Subcutaneous adipose tissue (tissue), 4 donors: ENCODE results near the gene SLC22A2. TPM values are rescaled to one million over a fixed set of nuclear protein-coding genes. Genes with fewer than 3 reads are reported as not detected.

Source experiments
- CTCF ChIP-seq: fragments of 450-650 bp; IDR thresholded peaks from one replicate; pipeline ENCODE4 v1.5.1; 2016; ENCODE audit warnings: low read depth, mild to moderate bottlenecking, control low read depth, antibody characterized with exemption, moderate library complexity
- total RNA-seq, 4 donors: library from RNA; depleted of rRNA; stranded (reverse); fragments of >200 nt; gene quantifications; one replicate each; pipeline ENCODE4 v1.1.0, GENCODE V29; 2016

Gene SLC22A2
- total RNA-seq, 4 donors from 2014 or later = not detected

GRCh38 chr6:160264061-160264612, 5.5 kb upstream of the SLC22A2 start:
- no peak for TF ChIP-seq CTCF

GRCh38 chr6:160263196-160263939, 4.7 kb upstream of the SLC22A2 start:
- TF ChIP-seq CTCF = no peak

GRCh38 chr6:160261991-160262680, 3.5 kb upstream of the SLC22A2 start:
- TF ChIP-seq CTCF = no peak

GRCh38 chr6:160260803-160261450, 2.3 kb upstream of the SLC22A2 start:
- no peak for TF ChIP-seq CTCF

- no peak for TF ChIP-seq CTCF
Measured at GRCh38 chr6:160260367-160260766, 1.7 kb upstream of the SLC22A2 start.

- TF ChIP-seq CTCF = no peak
Measured at GRCh38 chr6:160259598-160259997, 977 bp upstream of the SLC22A2 start.

GRCh38 chr6:160259143-160259425, 463 bp upstream of the SLC22A2 start:
- no peak for TF ChIP-seq CTCF
